BLaER1 treated with 17β-estradiol and CSF1 and Interleukin-3, amounts not matched to agents 10 nM and 100 nM (cell line): ENCODE results near the gene NXPE4.
"Not testable (repeated sequence)": the region's sequence is repeated elsewhere in the genome, so short reads cannot be mapped to it uniquely, and the experiment has no call there.

ENCODE experiments used
- H3K27ac ChIP-seq, 11 experiments: shearing (Covaris generic); formaldehyde crosslinking; 2 replicates each; pipeline ENCODE4 v1.8.1; 2022
- H3K27me3 ChIP-seq, 11 experiments: shearing (Covaris generic); formaldehyde crosslinking; 2 replicates each; pipeline ENCODE4 v1.8.1; 2022
- H3K36me3 ChIP-seq, 11 experiments: shearing (Covaris generic); formaldehyde crosslinking; 2 replicates each; pipeline ENCODE4 v1.8.1; 2022
- H3K4me1 ChIP-seq, 10 experiments: shearing (Covaris generic); formaldehyde crosslinking; 2 replicates each; pipeline ENCODE4 v1.8.1; 2022
- H3K4me2 ChIP-seq, 11 experiments: shearing (Covaris generic); formaldehyde crosslinking; 2 replicates each; pipeline ENCODE4 v1.8.1; 2022
- H3K4me3 ChIP-seq, 10 experiments: shearing (Covaris generic); formaldehyde crosslinking; 2 replicates each; pipeline ENCODE4 v1.8.1; 2022
- H3K9ac ChIP-seq, 11 experiments: shearing (Covaris generic); formaldehyde crosslinking; 2 replicates each; pipeline ENCODE4 v1.8.1; 2022
- H3K9me3 ChIP-seq, 11 experiments: shearing (Covaris generic); formaldehyde crosslinking; replicated peaks in 1 of 11; 2 replicates each; pipeline ENCODE4 v1.8.1; 2022
- H4K20me1 ChIP-seq, 11 experiments: shearing (Covaris generic); formaldehyde crosslinking; 2 replicates each; pipeline ENCODE4 v1.8.1; 2022
- Cebpa-rat ChIP-seq, 11 experiments: shearing (Covaris generic); IDR thresholded peaks; 2 replicates each; pipeline ENCODE4 v1.8.1; 2022

The NXPE4 gene

GRCh38 chr11:114604179-114604813 is 8.7 kb upstream of the NXPE4 start:
- no peak overlapping the region for H3K9ac ChIP-seq
- TF ChIP-seq Cebpa-rat (IDR thresholded peaks at IDR 0.05), result no peak
- H3K9me3 ChIP-seq, result peaks cover 61 to 64% (median 64%) of the 10 kb centered on the region in 11 experiments

GRCh38 chr11:114603151-114603550 is 7.6 kb upstream of the NXPE4 start:
- not testable (repeated sequence) for H4K20me1 ChIP-seq, H3K27me3 ChIP-seq, H3K4me1 ChIP-seq, H3K4me3 ChIP-seq, H3K4me2 ChIP-seq, H3K36me3 ChIP-seq, H3K9ac ChIP-seq, H3K27ac ChIP-seq
- H3K9me3 ChIP-seq, result peaks cover 50 to 53% (median 52%) of the 10 kb centered on the region in 11 experiments

More at GRCh38 chr11:114604179-114604813, 8.7 kb upstream of the NXPE4 start:
- H4K20me1 ChIP-seq, result no peaks in the 10 kb centered on the region
- H3K27ac ChIP-seq, result no peak overlapping the region
- no peak overlapping the region for H3K4me2 ChIP-seq
- H3K4me1 ChIP-seq, result no peaks in the 10 kb centered on the region
- H3K27me3 ChIP-seq, result no peaks in the 10 kb centered on the region
- no peaks in the 10 kb centered on the region for H3K36me3 ChIP-seq
- no peak overlapping the region for H3K4me3 ChIP-seq

GRCh38 chr11:114598461-114598860 is 2.9 kb upstream of the NXPE4 start:
- H3K27me3 ChIP-seq, result no peaks in the 10 kb centered on the region
- H4K20me1 ChIP-seq, result no peaks in the 10 kb centered on the region
- no peak overlapping the region for H3K9ac ChIP-seq
- H3K27ac ChIP-seq, result no peak overlapping the region
- H3K9me3 ChIP-seq, result peaks cover 3 to 6% (median 5%) of the 10 kb centered on the region in 11 experiments; a peak in 17 of 22 replicates
- no peak overlapping the region for H3K4me3 ChIP-seq
- no peaks in the 10 kb centered on the region for H3K4me1 ChIP-seq
- no peaks in the 10 kb centered on the region for H3K36me3 ChIP-seq
- TF ChIP-seq Cebpa-rat (IDR thresholded peaks at IDR 0.05), result no peak
- no peak overlapping the region for H3K4me2 ChIP-seq

GRCh38 chr11:114596175-114596919 is 761 bp upstream of the NXPE4 start:
- no peaks in the 10 kb centered on the region for H3K4me1 ChIP-seq
- no peak overlapping the region for H3K27ac ChIP-seq
- no peaks in the 10 kb centered on the region for H3K36me3 ChIP-seq
- no peak for TF ChIP-seq Cebpa-rat (IDR thresholded peaks at IDR 0.05)
- no peak overlapping the region for H3K4me2 ChIP-seq
- H3K9ac ChIP-seq, result no peak overlapping the region
- H4K20me1 ChIP-seq, result no peaks in the 10 kb centered on the region
- H3K27me3 ChIP-seq, result no peaks in the 10 kb centered on the region
- H3K4me3 ChIP-seq, result no peak overlapping the region
- no peaks in the 10 kb centered on the region for H3K9me3 ChIP-seq

- no peaks in the 10 kb centered on the region for H3K27me3 ChIP-seq
- no peaks in the 10 kb centered on the region for H3K36me3 ChIP-seq
- H4K20me1 ChIP-seq, result no peaks in the 10 kb centered on the region
- H3K27ac ChIP-seq, result no peak overlapping the region
- TF ChIP-seq Cebpa-rat (IDR thresholded peaks at IDR 0.05), result no peak
- H3K9me3 ChIP-seq, result peaks cover 0 to under 1% (median 0%) of the 10 kb centered on the region in 11 experiments; a peak in 1 of 22 replicates
- no peak overlapping the region for H3K4me2 ChIP-seq
- H3K4me3 ChIP-seq, result no peak overlapping the region
- no peaks in the 10 kb centered on the region for H3K4me1 ChIP-seq
- no peak overlapping the region for H3K9ac ChIP-seq
Observed at GRCh38 chr11:114594703-114595102, 883 bp downstream of the NXPE4 start.

- TF ChIP-seq Cebpa-rat (IDR thresholded peaks at IDR 0.05), result no peak
- H3K4me1 ChIP-seq, result no peaks in the 10 kb centered on the region
- 0 out of 20 replicates have a peak overlapping the region, but pooled peaks of 1 of the 10 experiments have one; percentile 2 for H3K4me3 ChIP-seq
- H3K9me3 ChIP-seq, result peaks cover 37 to 46% (median 40%) of the 10 kb centered on the region in 11 experiments
- no peaks in the 10 kb centered on the region; a peak in 2 of 22 replicates for H3K36me3 ChIP-seq
- no peak overlapping the region for H3K27ac ChIP-seq
- no peak overlapping the region for H3K9ac ChIP-seq
- H3K4me2 ChIP-seq, result no peak overlapping the region
- H4K20me1 ChIP-seq, result no peaks in the 10 kb centered on the region
- no peaks in the 10 kb centered on the region for H3K27me3 ChIP-seq
Observed at GRCh38 chr11:114587398-114587953, 8.1 kb downstream of the NXPE4 start.

GRCh38 chr11:114586797-114587196 is 8.8 kb downstream of the NXPE4 start:
- Histone ChIP-seq H3K9me3 (peaks cover 37 to 46% (median 40%) of the 10 kb centered on the region in 11 experiments), H3K4me3 (no peak overlapping the region), H3K4me1 (no peaks in the 10 kb centered on the region), H3K4me2 (no peak overlapping the region), H3K27ac (no peak overlapping the region), H3K9ac (no peak overlapping the region), H4K20me1 (no peaks in the 10 kb centered on the region), H3K36me3 (no peaks in the 10 kb centered on the region; a peak in 2 of 22 replicates), H3K27me3 (no peaks in the 10 kb centered on the region)
- no peak for TF ChIP-seq Cebpa-rat (IDR thresholded peaks at IDR 0.05)

- H3K9ac ChIP-seq, result no peak overlapping the region
- no peak for TF ChIP-seq Cebpa-rat (IDR thresholded peaks at IDR 0.05)
- H3K36me3 ChIP-seq, result no peaks in the 10 kb centered on the region
- no peaks in the 10 kb centered on the region for H4K20me1 ChIP-seq
- no peak overlapping the region for H3K4me2 ChIP-seq
- peaks cover 0 to 5% (median 0%) of the 10 kb centered on the region in 11 experiments; a peak in 1 of 22 replicates for H3K9me3 ChIP-seq
- H3K4me3 ChIP-seq, result no peak overlapping the region
- no peak overlapping the region for H3K27ac ChIP-seq
- H3K27me3 ChIP-seq, result no peaks in the 10 kb centered on the region
- no peaks in the 10 kb centered on the region for H3K4me1 ChIP-seq
Observed at GRCh38 chr11:114571712-114572111, 23.9 kb downstream of the NXPE4 start.

- H3K27ac ChIP-seq, result no peak overlapping the region
- TF ChIP-seq Cebpa-rat (IDR thresholded peaks at IDR 0.05), result no peak
Observed at GRCh38 chr11:114569801-114570200, 25.8 kb downstream of the NXPE4 start.

More at GRCh38 chr11:114569801-114570200, 25.8 kb downstream of the NXPE4 start:
- Histone ChIP-seq H3K4me1 (no peaks in the 10 kb centered on the region), H3K36me3 (no peaks in the 10 kb centered on the region), H3K9me3 (peaks cover 0 to 5% (median 0%) of the 10 kb centered on the region in 11 experiments; a peak in 1 of 22 replicates), H4K20me1 (no peaks in the 10 kb centered on the region), H3K4me2 (no peak overlapping the region), H3K27me3 (no peaks in the 10 kb centered on the region), H3K4me3 (no peak overlapping the region), H3K9ac (no peak overlapping the region)
